HG02973 (cell line): ENCODE results near the gene ESPN.
"Not testable (repeated sequence)": the region's sequence is repeated elsewhere in the genome, so short reads cannot be mapped to it uniquely, and the experiment has no call there.

ENCODE experiments used
- ATAC-seq: cut with Tn5 transposase; IDR thresholded peaks from one replicate; pipeline ENCODE4 v1.9.1; 2021; ENCODE audit warnings: moderate library complexity; ENCODE audit not compliant: unreplicated experiment

ESPN gene

GRCh38 chr1:6477039-6477820, 52.7 kb downstream of the ESPN start:
- ATAC-seq, result no peak

GRCh38 chr1:6481820-6482219, 57.2 kb downstream of the ESPN start:
- no peak for ATAC-seq

GRCh38 chr1:6483017-6483760, 58.6 kb downstream of the ESPN start:
- ATAC-seq, result no peak

GRCh38 chr1:6483761-6484117, 59.2 kb downstream of the ESPN start:
- ATAC-seq, result no peak

GRCh38 chr1:6484826-6485167, 60.2 kb downstream of the ESPN start:
- no peak for ATAC-seq

GRCh38 chr1:6485168-6486101, 60.9 kb downstream of the ESPN start:
- no peak for ATAC-seq

GRCh38 chr1:6486433-6487011, 61.9 kb downstream of the ESPN start:
- peak; percentile 45 for ATAC-seq

- ATAC-seq, result no peak
These were observed 63.4 kb downstream of the ESPN start for GRCh38 chr1:6487804-6488484.

GRCh38 chr1:6488602-6489382, 64.2 kb downstream of the ESPN start:
- ATAC-seq, result no peak

- ATAC-seq, result no peak
These were observed 64.8 kb downstream of the ESPN start for GRCh38 chr1:6489383-6489765.

- ATAC-seq, result no peak
These were observed 65.2 kb downstream of the ESPN start for GRCh38 chr1:6489799-6490180.

GRCh38 chr1:6490181-6491080, 65.9 kb downstream of the ESPN start:
- ATAC-seq, result peak; percentile 44

- ATAC-seq, result no peak
These were observed 66.5 kb downstream of the ESPN start for GRCh38 chr1:6491081-6491449.

GRCh38 chr1:6491480-6491962, 66.9 kb downstream of the ESPN start, which contains the start of gene PLEKHG5:
Gene PLEKHG5, minus strand, starts transcription at chr1:6491667. Its CDS starts 14,096 bp downstream, at chr1:6477571.
- no peak for ATAC-seq

GRCh38 chr1:6491966-6492365, 67.4 kb downstream of the ESPN start:
- no peak for ATAC-seq

- not testable (repeated sequence) for ATAC-seq
These were observed 69.3 kb downstream of the ESPN start for GRCh38 chr1:6493834-6494223.

- ATAC-seq, result no peak
These were observed 70.1 kb downstream of the ESPN start for GRCh38 chr1:6494627-6495026.

- no peak for ATAC-seq
These were observed 70.5 kb downstream of the ESPN start for GRCh38 chr1:6495041-6495441.
